SK-N-SH (cell line): ENCODE results near the gene AMDHD1. TPM values are rescaled to one million over a fixed set of nuclear protein-coding genes. Genes with fewer than 3 reads are reported as not detected.

Experiments used
- polyA plus RNA-seq, 3 experiments: library from polyadenylated mRNA; depleted of rRNA; stranded (reverse); fragments of >200 nt; gene quantifications; 2 replicates each; pipeline ENCODE4 v1.2.3, GENCODE V29; 2012

Gene AMDHD1
- polyA plus RNA-seq, 1 of the 3 experiments (the other 2 are of a cell fraction) = 0.07 TPM

Other genes with a start within 250 kb of the AMDHD1 start
- gene NTN4, start 152.6 kb upstream of the AMDHD1 start, polyA plus RNA-seq (2012; rRNA removed) = 0.08 and 0.11 TPM in 2 replicates
- 12.8 and 62.5 TPM in 2 replicates for gene SNRPF, start 84.4 kb upstream of the AMDHD1 start, polyA plus RNA-seq (2012; rRNA removed)
- not detected in 2 replicates for gene CCDC38, start 717 bp upstream of the AMDHD1 start, polyA plus RNA-seq (2012; rRNA removed)
- 0.08 and 0.10 TPM in 2 replicates for gene HAL, start 53.0 kb downstream of the AMDHD1 start, polyA plus RNA-seq (2012; rRNA removed)
- gene LTA4H, start 92.3 kb downstream of the AMDHD1 start, polyA plus RNA-seq (2012; rRNA removed) = 55.9 and 71.5 TPM in 2 replicates